ENCODE data around the gene MTHFD1L.

MTHFD1L gene

DNA sequence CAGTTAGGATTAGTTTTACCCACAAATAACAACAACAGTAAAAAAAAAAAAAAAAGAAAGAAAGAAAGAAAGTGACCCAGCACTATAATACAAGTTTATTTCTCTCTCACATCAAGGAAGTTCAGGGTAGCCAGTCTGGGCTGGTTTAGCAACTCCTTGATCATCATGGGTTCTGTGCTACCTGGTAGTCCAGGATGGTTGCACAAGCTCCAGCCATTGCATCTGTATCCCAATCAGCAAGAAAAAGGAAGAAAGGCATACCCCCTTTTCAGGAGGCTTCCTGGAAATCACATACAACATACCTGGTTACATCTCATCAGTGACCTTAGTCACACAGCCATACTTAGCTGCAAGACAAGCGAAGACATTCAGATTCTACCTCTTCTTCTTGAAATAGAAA, 128.5 kb downstream of the MTHFD1L start:
- no peak for DNase-seq

DNA sequence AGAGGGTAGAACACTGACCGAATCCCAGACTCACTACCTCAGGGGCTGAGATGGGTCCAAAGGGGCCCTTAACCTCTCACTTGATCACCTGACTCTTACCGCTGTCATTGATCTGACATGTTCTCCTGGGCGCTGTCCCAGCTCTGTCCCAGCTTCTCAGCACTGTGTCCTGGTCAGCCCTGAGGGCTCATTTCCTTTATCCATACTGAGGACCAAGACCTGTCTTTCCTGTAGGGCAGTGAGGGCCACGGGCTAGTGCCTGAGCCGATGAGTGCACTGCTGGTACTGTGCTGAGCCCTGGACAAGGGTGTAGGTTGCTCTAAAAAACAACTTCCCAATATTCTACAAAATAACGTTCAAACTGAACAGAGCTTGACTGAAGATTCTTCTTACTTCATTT, 131.5 kb downstream of the MTHFD1L start:
- no peak for DNase-seq

DNA sequence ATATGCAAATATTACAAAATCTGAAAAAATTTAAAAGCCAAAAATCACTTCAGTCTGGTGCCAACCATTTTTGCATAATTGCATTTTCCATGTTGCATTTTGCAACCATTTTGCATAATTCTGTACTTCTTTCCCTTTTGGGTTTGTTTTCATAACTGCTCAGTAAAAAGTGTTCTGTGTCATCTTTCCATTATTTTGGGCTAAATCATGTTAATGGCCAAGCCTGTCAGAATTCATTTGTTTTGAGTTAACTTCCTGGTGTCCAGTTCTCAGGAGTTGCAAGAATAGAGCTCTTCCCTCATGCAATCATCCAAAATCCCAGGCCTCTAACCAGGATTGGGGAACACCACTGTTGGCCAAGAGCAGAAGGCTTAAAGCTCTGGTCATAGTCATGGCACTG, 133.6 kb downstream of the MTHFD1L start:
- DNase-seq, result no peak

DNA sequence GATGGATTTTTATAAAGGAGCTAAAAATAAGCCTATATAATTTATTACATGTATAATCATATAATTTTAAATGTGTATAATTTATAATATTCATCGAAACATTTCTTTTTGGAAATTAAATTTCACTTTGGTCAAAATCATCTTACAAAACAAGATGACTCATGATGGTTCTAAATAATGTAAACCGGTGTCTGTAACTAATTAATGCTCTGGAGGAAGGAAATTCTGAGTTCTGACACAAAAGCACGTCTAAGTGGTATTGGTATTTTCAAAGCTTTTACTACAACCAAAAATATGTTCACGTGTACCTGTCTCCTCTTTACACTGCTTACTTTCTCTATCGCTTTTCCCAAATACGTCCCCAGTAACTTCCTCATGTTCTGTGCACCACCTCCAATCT, 134.1 kb downstream of the MTHFD1L start:
- DNase-seq, result no peak

DNA sequence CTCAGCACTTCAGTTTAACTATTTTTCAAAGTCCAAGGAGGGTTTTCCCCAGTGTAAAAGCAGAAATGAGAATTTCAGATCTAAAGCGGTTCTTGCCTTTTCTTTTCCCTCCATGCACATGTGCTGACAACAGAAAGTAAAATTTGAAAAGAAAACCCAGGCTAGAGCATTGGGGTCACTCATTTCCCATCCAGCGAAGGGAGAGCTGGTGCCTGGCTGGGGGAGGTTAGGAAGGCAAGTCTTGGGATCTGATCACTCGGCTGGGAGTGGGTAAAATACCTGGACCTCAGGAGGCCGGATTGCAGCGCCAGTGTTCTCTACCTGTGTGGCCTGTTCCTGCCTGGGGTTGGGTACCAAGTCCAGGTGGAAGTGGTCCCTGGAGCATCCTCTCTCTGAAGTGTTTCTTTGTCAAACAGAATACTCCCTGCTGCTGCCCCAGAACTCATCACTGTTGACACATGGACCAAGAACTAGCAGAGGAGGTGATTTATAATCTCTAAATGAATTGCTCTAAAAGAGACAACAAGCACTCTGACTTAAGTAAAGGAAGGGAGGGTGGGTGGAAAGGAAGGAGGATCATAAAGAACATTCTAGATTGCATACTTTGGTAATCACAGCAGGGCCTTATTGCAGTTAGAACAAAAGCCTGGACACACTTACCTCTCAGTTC, 136.0 kb downstream of the MTHFD1L start:
- DNase-seq, result no peak

DNA sequence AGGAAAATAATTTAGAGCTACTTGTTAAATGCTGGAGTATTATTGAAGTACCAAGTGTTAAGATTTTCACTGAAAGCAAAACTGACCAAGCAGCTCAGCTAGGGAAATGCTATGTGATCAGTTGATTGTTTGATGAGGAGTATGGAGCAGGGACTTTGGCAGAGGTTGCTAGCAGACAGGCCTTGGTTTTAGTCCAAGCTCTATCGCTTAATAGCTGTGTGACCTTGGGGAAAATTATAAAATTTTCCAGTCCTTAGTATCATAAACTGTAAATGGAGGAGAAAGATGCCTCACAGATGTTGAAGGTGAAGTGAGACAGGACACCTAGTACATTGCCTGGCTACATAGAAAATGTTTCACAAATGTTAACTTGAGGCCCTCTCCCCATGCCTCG, 136.6 kb downstream of the MTHFD1L start:
- no peak for DNase-seq

DNA sequence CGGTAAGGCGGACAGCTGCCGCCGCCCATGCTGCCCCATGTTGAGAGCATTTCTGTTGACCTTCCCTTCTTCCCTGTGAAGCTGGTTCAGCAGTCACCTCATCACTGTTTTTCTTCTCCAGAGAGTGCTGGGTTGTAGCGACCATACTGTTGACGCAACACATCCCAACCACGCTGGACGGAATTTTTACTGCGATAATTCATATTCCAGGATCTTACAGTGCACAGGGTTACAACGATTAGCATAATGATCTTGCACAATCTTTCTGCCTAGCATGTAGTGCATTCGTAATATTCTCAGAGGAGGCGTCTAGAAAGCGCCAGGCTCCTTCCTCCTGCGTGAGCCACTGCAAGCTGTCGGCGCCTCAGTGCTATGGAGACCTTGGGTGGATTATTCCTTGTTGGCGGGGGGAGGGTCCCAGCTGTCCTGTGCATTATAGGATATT, 137.0 kb downstream of the MTHFD1L start:
- DNase-seq, result no peak

DNA sequence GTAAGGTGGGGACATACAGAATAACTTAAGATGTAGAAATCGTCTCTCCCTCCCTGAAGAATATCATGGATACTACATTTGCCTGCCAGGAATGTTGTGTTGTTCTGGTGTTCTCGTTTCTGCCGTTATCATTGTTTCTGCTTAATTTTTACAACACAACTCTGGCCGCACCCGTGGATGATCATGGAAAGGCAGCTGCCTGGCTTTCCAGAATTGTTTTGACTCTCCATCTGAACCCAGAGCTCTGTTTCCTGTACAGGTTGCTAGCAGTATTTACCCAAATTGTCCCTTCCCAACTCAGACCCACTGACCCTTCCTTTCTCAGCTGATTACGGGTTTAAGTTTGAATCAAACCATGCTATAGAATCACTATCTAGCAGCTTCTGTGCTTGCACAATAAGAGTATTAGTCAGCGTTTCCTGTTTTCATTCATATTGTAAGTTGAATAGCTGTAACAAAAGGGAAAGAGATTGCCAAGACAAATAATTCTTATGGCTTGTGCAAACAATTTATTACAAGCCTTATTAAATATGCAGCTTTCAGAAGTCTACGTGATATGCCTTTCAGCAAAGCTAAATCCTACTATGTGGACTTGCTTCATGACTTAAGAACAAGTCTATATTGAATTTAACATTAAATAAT, 139.0 kb downstream of the MTHFD1L start:
- DNase-seq, result peak; percentile 81

DNA sequence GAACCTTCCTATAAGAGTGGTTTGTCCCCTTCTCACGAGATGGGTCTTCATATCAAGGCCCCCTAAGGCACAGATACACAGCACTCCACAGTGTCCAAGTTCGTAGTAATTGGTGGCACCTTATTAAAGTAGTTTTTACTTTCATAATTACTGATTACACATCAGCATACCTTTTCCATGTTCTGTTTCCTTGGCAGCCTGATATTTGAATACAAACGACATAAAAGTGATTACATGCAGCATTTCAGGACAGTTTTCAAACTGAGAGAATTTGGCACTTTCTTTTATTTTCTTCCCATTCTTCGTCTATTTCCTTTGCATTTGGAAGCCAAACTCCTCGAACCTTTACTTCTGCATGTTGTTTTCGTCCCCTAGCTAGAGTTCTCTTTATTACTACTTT, 139.7 kb downstream of the MTHFD1L start:
- DNase-seq, result no peak

DNA sequence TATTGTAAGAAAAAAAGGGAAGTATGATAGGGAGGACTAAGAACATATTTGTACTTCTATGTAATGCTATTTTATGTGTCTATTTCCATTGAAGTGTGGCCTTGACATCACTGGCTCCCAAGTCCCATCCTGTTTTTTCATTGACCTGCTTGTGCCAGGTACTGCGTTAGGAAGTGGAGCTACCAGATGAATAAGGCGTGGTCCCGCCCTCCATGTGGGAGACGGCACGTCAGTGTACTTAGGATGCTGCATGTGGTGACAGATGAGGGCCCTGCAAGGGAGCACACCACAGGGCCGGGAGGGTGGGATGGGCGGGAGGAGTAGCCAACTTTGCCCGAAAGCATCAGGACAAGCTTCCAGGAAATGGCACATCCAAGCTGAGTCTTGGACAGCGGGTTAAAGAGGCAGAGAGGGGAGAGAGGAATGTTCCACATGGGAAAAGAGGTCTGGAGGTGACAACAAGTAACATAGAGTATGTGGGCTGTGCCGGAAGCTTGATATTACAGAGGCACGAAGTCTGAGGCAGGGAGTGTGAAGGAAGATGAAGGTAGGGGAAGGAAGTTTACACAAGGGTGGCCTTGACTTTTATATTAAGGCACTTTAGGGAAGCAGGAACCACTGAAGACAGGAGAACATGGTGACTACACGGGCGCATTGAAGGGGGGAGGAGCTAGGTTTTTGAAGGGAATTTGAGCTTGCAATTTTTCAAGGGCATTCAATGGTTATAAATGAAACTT, 140.6 kb downstream of the MTHFD1L start:
- peak; percentile 45 for DNase-seq

DNA sequence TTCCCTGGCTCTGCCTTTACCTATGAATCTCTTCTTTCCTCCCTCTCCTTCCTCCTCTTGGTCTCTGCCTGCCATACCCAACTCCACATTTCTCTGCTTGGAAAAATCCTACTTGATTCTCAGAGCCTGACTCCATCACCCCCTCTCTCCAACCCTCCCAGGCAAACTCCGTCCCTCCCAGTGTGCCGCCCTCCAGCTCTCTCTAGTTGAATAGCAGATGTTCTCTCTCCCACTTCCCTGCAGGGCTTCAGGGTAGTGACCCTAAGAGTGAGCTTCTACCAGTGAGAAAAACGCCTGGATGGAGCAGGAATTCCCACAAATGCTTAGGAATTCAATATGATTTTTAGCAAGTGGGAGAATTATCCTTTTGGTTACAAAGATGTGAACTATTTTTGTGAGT, 141.6 kb downstream of the MTHFD1L start:
- no peak for DNase-seq

DNA sequence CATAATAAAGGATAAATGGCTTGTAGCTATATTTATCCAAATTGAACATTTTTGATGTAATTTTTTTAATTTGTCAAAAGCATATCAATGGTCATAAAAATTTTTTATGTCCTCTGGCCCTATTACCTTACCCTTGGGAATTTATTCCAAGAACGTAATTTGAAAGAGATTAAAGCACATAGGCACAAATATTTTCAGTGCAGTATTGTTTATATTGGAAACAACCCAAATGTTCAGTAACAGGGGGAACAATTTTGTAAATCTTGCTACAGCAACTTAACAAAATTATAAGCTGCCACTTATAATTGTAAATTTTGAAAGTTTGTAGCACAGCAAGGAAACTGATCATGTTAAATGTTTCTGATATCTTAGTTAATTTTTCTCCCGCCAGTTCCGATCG, 142.4 kb downstream of the MTHFD1L start:
- no peak for DNase-seq

DNA sequence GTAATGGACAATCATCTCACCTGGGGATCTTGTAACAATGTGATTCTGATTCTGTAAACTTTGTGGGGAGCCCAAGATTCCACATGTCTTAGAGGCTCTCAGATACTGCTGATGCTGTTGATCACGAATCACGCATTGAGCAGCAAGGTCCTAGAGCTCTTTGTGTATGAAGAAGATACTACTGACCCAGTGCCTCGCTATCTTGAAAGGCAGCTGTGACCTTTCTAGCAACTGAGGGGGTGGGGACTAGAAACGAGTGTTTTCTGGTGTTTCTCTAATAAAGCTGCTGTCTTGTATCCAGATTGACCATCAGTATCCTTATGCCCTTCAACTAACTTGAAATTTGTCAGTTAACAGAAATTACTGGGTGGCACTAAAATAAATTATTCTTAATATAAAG, 142.9 kb downstream of the MTHFD1L start:
- DNase-seq, result peak; percentile 14

DNA sequence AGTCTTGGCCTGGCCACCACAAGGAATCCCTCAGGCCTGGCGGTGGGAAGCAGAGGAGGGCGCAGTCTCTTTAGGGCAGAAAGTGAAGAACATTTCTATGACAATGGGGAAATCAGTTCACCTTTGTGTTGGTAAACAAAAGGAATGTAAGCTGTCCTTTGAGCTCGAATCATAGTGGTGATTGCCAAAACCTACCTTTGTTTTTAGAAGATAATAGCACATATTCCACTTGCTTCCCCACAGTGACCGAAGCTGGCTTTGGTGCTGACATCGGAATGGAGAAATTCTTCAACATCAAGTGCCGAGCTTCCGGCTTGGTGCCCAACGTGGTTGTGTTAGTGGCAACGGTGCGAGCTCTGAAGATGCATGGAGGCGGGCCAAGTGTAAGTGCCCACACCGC, 144.1 kb downstream of the MTHFD1L start:
- no peak for DNase-seq

DNA sequence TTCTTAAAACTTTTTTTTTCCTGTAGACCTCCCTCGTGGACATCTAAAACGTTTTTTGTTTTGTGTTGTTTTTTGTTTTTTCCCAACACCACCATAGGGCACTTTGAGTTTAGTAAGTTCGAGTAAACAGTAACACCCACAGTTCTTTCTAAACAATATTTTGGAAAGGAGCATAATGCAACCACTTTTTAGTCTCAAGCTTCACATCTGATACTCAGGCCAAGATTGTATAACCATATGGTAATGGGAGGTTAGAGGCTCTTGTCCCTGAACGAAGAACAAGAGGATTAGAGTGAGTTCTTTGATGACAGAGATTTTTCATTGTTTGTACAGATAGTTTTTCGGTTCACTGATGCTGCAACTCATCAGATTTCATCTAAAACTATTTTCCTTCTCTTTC, 144.6 kb downstream of the MTHFD1L start:
- no peak for DNase-seq

DNA sequence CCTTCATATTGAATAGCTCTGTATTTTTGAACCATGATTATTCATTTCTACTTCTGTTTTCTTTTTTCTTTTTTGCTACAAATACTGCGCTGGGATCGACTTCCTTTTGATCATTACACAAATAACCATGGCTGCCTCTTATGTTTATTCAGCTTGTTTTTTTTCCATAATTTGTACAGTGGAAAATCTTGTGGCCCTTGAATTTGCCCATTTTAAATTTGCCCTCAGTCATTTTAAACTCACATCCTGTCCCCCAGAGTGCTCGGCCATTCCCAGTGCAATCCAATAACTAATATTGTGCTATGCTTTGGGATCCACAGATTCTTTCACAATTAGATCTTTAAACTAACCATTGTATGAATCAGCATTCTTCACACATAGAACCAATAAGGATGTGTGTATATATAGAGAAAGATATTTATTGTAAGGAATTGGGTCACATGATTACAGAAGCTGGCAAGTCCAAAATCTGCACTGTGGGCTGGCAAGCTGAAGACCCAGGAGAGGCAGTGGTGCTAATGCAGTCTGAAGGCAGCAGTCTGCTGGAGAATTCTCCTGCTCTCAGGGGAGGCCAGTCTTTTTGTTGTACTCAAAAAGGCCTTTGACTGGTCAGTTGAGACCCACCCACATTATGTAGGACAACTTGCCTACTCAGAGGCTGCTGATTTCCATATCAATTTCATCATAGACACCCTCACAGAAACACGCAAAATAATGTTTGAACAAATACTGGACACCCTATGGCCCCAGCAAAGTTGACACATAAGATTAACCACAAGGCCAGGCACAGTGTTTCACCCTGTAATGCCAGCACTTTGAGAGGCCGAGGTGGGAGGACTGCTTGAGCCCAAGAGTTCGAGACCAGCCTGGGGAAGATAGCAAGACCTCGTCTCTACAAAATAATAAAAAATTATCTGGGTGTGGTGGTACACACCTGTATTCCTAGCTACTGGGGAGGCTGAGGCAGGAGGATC, 147.1 kb downstream of the MTHFD1L start:
- no peak for DNase-seq

DNA sequence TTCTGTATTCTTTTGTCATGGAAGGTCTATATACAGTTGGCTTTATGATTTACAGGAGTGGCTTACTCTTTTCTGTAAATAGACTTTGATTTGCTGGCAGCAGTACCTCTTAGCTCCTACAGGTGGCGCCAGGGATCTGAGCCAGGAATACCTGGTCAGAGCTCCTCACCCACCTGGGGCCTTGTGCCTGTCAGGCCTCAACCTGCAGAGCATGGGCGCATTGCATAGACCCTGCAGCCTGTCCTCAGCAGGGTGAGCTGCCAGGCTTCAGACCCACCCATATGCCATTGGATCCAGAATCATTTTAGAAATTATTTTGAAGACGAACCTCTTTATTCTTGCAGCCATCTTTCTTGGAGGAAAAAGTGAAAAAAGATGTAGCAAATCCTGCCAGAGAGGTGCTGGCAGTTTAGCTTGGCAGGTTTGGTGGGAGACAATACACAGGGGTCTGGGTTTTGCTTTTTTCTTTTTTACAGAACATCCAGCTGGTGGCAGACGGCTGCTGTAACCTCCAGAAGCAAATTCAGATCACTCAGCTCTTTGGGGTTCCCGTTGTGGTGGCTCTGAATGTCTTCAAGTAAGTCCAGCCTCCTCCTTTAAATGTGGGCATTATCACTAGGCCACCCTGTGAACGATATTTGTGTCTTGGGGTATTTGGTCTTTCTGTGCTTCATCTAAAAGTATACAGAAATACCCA, 149.1 kb downstream of the MTHFD1L start:
- peak; percentile 72 for DNase-seq

DNA sequence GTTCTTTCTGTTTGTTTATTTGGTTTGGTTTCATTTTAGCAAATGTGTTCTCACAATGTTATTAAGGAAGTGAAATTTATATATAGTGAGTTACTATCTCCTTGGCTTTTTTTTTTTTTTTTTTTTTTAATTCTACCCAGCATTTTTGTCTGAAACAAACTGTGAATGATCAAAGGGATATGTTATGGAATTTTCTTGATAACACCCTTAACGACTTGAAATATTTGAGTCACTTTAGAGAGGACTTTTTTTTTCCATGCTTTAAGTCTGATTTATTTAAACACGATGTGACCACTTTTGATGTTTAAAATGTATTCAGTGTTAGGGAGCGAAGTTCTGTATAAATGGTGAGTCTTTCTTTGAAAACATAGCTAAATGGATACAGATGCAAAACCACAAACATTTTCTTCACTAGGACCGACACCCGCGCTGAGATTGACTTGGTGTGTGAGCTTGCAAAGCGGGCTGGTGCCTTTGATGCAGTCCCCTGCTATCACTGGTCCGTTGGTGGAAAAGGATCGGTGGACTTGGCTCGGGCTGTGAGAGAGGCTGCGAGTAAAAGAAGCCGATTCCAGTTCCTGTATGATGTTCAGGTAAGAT, 149.7 kb downstream of the MTHFD1L start:
- no peak for DNase-seq

DNA sequence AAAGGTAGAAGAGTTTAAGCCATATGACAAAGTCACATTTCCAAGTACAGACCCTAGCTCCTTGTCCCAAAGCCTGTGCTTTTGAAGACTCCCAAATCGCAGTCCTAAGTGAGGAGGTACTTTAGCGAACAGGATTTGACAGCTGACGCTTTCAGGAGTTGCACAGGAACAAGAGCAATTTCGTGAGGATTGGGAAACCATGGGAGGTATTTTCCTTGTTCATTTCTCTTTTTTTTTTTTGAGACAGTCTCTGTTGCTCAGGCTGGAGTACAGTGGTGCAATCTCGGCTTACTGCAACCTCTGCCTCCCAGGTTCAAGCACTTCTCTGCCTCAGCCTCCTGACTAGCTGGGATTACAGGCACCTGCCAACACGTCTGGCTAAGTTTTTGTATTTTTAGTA, 150.6 kb downstream of the MTHFD1L start:
- no peak for DNase-seq

DNA sequence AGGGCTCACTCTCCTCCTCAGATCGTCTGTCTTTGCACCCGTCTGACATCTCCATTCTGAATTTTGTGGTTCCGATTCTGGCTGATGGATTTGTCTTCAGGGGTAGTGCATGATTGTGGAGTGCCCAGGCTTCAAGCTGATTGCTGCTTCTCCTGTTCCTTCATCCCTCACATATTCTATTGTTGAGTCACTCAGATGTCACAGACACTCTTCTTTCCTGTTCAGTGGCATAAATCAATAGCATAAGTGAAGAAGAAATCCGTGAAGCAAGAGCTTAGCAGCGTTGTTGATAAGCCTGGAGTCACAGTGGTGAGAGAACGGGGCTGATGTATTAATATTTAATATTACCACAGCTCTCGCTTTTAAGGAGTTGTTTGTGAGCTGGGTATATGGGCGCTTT, 152.5 kb downstream of the MTHFD1L start:
- no peak for DNase-seq

DNA sequence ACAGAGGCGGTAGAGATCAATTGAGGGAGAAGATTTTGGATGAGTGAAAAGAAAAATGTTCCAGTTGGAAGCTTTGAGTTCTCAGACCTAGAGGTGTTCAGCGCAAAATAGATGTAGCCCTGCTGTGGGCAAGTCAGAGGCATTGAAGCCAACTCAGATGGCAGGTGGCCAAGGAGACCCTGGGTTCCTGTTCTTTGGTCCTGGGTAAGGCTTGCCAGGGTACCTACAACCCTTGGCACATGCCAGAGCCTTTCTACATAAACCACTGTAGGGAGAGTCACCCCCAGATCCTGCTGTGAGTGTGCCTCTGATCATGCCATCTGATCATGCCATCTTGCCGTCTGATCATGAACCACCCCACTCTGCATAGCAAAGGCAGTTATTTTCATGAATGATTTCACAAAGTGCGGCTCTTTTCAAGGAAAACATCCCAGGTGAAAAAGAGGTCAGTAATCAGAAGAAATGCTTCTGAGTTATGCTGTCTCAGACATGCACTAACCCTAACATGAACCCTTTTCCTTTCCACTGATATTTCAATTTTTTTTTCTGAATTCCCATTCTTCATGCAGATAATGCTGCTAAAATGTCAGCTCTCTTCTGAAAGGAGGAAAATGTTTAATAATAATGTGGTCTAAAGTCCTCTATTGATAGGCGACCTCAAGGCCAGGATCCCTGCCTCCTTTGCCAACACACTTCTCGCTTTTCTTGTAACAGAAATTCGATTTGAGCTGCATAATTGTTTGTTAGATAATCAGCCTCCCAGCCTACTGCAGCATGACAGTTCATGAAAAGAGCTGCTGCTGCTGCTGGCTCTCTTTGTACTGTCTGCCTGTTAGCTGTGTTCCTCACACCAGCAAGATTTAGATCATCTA, 153.6 kb downstream of the MTHFD1L start:
- no peak for DNase-seq
